KMS-11 (cell line): ENCODE measurements around the gene NCKAP5.

Experiments
- H2AFZ ChIP-seq: fragments of 200-600 bp; sonication (generic); 2 replicates; pipeline ENCODE4 v1.6.1; 2016; ENCODE audit warnings: antibody characterized with exemption, mixed run types, low read depth
- H3K27ac ChIP-seq: fragments of 200-600 bp; sonication (generic); 2 replicates; pipeline ENCODE4 v1.6.1; 2016; ENCODE audit warnings: mild to moderate bottlenecking, mixed run types
- H3K27me3 ChIP-seq: fragments of 200-600 bp; sonication (generic); 2 replicates; pipeline ENCODE4 v1.6.1; 2017; ENCODE audit warnings: mild to moderate bottlenecking, low read depth, mixed run types, moderate library complexity; ENCODE audit not compliant: insufficient read depth
- H3K36me3 ChIP-seq: fragments of 200-600 bp; sonication (generic); 2 replicates; pipeline ENCODE4 v1.6.1; 2017; ENCODE audit warnings: mild to moderate bottlenecking, mixed run types; ENCODE audit not compliant: insufficient read depth
- H3K4me1 ChIP-seq: fragments of 200-600 bp; sonication (generic); 2 replicates; pipeline ENCODE4 v1.6.1; 2016; ENCODE audit warnings: mild to moderate bottlenecking, low read depth, mixed run types; ENCODE audit not compliant: poor library complexity, severe bottlenecking
- H3K4me2 ChIP-seq: fragments of 200-600 bp; sonication (generic); 2 replicates; pipeline ENCODE4 v1.7.0; 2016; ENCODE audit warnings: mild to moderate bottlenecking, mixed run types
- H3K4me3 ChIP-seq: fragments of 200-600 bp; sonication (generic); IDR thresholded peaks from 2 replicates; pipeline ENCODE4 v1.6.1; 2017; ENCODE audit warnings: low read depth, low read length, mixed read lengths; ENCODE audit not compliant: insufficient read depth
- H3K79me2 ChIP-seq: fragments of 200-600 bp; sonication (generic); 2 replicates; pipeline ENCODE4 v1.6.1; 2016; ENCODE audit warnings: low read depth, mixed run types; ENCODE audit not compliant: insufficient read depth
- H3K9ac ChIP-seq: fragments of 200-600 bp; sonication (generic); 2 replicates; pipeline ENCODE4 v1.6.1; 2016; ENCODE audit warnings: mild to moderate bottlenecking, mixed run types
- H4K20me1 ChIP-seq: fragments of 200-600 bp; sonication (generic); 2 replicates; pipeline ENCODE4 v1.6.1; 2016; ENCODE audit warnings: mild to moderate bottlenecking, mixed run types; ENCODE audit not compliant: insufficient read depth
- TF ChIP-seq, protein P1 (sequence below): fragments of 200-600 bp; sonication (generic); conservative IDR thresholded peaks from 2 replicates; pipeline ENCODE4 v1.6.1; 2017; ENCODE audit warnings: low read depth, mild to moderate bottlenecking, antibody characterized with exemption, low read length, moderate library complexity, mixed read lengths

Gene NCKAP5

GRCh38 chr2:133508546-133509165, 59.6 kb downstream of the NCKAP5 start:
- Histone ChIP-seq H3K27ac (no peak overlapping the region), H3K27me3 (no peaks in the 10 kb centered on the region), H3K4me2 (no peak overlapping the region), H3K79me2 (no peaks in the 10 kb centered on the region), H3K9ac (no peak overlapping the region), H3K36me3 (no peaks in the 10 kb centered on the region), H3K4me3 (no peak overlapping the region), H3K4me1 (peaks cover 22% of the 10 kb centered on the region), H2AFZ (no peak overlapping the region), H4K20me1 (no peaks in the 10 kb centered on the region)
- TF ChIP-seq, protein P1, sequence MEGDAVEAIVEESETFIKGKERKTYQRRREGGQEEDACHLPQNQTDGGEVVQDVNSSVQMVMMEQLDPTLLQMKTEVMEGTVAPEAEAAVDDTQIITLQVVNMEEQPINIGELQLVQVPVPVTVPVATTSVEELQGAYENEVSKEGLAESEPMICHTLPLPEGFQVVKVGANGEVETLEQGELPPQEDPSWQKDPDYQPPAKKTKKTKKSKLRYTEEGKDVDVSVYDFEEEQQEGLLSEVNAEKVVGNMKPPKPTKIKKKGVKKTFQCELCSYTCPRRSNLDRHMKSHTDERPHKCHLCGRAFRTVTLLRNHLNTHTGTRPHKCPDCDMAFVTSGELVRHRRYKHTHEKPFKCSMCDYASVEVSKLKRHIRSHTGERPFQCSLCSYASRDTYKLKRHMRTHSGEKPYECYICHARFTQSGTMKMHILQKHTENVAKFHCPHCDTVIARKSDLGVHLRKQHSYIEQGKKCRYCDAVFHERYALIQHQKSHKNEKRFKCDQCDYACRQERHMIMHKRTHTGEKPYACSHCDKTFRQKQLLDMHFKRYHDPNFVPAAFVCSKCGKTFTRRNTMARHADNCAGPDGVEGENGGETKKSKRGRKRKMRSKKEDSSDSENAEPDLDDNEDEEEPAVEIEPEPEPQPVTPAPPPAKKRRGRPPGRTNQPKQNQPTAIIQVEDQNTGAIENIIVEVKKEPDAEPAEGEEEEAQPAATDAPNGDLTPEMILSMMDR: no peak

DNA sequence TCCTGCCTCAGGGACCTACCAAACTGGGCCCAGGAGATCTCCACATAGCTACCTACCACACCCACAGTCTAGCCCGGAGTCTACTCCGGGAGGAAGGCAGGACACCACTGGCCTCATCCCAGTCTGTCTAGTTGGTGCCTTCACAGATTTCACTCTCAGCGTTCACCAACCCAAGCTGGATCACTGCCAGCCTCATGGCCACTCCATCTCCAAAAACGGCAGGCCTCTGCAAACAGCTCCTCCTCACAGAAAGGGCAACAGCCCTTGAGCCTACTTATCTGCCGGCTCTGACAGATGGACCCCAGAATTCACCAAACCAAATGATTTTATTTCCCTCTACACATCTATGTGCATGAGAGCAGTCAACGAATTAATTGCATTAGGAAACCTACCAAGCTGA, 61.3 kb downstream of the NCKAP5 start:
- no peaks in the 10 kb centered on the region for H4K20me1 ChIP-seq
- H3K36me3 ChIP-seq: no peaks in the 10 kb centered on the region
- H3K27ac ChIP-seq: no peak overlapping the region
- H3K4me1 ChIP-seq: peaks cover 39% of the 10 kb centered on the region
- TF ChIP-seq, protein P1: no peak
- no peaks in the 10 kb centered on the region for H3K79me2 ChIP-seq
- no peak overlapping the region for H3K4me2 ChIP-seq
- H2AFZ ChIP-seq: no peak overlapping the region
- H3K9ac ChIP-seq: no peak overlapping the region
- H3K4me3 ChIP-seq: no peak overlapping the region
- H3K27me3 ChIP-seq: no peaks in the 10 kb centered on the region

- Histone ChIP-seq H3K9ac (no peak overlapping the region), H3K4me1 (peaks cover 60% of the 10 kb centered on the region), H3K36me3 (no peaks in the 10 kb centered on the region), H3K4me2 (peak overlapping the region; percentile 89; the same call in 1 of the 2 replicates), H4K20me1 (no peaks in the 10 kb centered on the region), H3K27ac (no peak overlapping the region), H3K27me3 (no peaks in the 10 kb centered on the region), H2AFZ (no peak overlapping the region), H3K79me2 (no peaks in the 10 kb centered on the region), H3K4me3 (no peak overlapping the region)
- TF ChIP-seq, protein P1: no peak
These were observed 63.4 kb downstream of the NCKAP5 start for GRCh38 chr2:133504566-133505505.

- Histone ChIP-seq H3K4me2 (peak overlapping the region; percentile 89), H2AFZ (peak overlapping the region; percentile 75), H3K4me1 (peaks cover 66% of the 10 kb centered on the region), H3K79me2 (no peaks in the 10 kb centered on the region), H4K20me1 (no peaks in the 10 kb centered on the region), H3K36me3 (no peaks in the 10 kb centered on the region), H3K27ac (peak overlapping the region; percentile 80), H3K4me3 (no peak overlapping the region), H3K27me3 (no peaks in the 10 kb centered on the region), H3K9ac (0 out of 2 replicates have a peak overlapping the region, but pooled peaks have one; percentile 44)
- TF ChIP-seq, protein P1: no peak
These were observed 64.3 kb downstream of the NCKAP5 start for GRCh38 chr2:133503927-133504326.
